Prostate gland (tissue), 2 donors: ENCODE results near the gene AARS2. TPM values are rescaled to one million over a fixed set of nuclear protein-coding genes. Genes with fewer than 3 reads are reported as not detected.

Experiments
- DNase-seq: peaks from one replicate; pipeline ENCODE4 v3.0.0-alpha.2; 2019; ENCODE audit warnings: low spot score
- H3K27ac ChIP-seq, 2 donors: fragments of 200-600 bp; sonication (generic); 2 replicates each; pipeline ENCODE4 v1.5.1; 2017 to 2019
- H3K27me3 ChIP-seq: fragments of 200-600 bp; sonication (generic); replicated peaks from 2 replicates; pipeline ENCODE4 v1.5.1; 2019; ENCODE audit not compliant: insufficient read depth
- H3K36me3 ChIP-seq, 2 donors: fragments of 200-600 bp; sonication (generic); 1 replicate in 1 of 2; 2 replicates in 1 of 2; pipeline versions ENCODE4 v1.5.1 to v1.8.1; 2017 to 2019
- H3K4me1 ChIP-seq: fragments of 200-600 bp; sonication (generic); replicated peaks from 2 replicates; pipeline ENCODE4 v1.5.1; 2019
- H3K4me3 ChIP-seq, 2 donors: fragments of 200-600 bp; sonication (generic); 2 replicates each; pipeline ENCODE4 v1.5.1; 2017 to 2019
- H3K9me3 ChIP-seq: fragments of 200-600 bp; sonication (generic); 2 replicates; pipeline ENCODE4 v1.5.1; 2017
- POLR2A ChIP-seq: fragments of 450-650 bp; IDR thresholded peaks from one replicate; pipeline ENCODE4 v1.6.1; 2016; ENCODE audit warnings: antibody characterized with exemption, mild to moderate bottlenecking
- POLR2AphosphoS5 ChIP-seq: sonication (generic); formaldehyde crosslinking; IDR thresholded peaks from one replicate; pipeline ENCODE4 v1.6.1; 2017; ENCODE audit warnings: antibody characterized with exemption
- WGBS: methylation state at CpG from one replicate; pipeline ENCODE4 v1.1.5; 2018; 5-methylcytosine and 5-hydroxymethylcytosine counted together
- intact Hi-C: fragments of 100-400 bp; cut with DNase I; formaldehyde crosslinking; loops from one replicate; pipeline ENCODE4 v1.14.2; 2022
- total RNA-seq, 2 donors: library from RNA; depleted of rRNA; stranded (reverse); fragments of >200 nt; gene quantifications; one replicate each; pipeline ENCODE4 v1.1.0, GENCODE V29; 2016
- TF ChIP-seq, protein P1 (sequence below), 4 experiments: fragments of 200-600 bp in 2 of 4; fragments of 450-650 bp in 2 of 4; sonication (generic) in 2 of 4; IDR thresholded peaks; 1 replicate in 3 of 4; 2 replicates in 1 of 4; pipeline ENCODE4 v1.5.1; 2016 to 2019; ENCODE audit warnings: antibody characterized with exemption in 4 of 4, mild to moderate bottlenecking in 2 of 4, moderate library complexity in 2 of 4

Gene AARS2
- total RNA-seq, 2 donors from 2014 or later: 17.4 to 19.4 TPM

DNA sequence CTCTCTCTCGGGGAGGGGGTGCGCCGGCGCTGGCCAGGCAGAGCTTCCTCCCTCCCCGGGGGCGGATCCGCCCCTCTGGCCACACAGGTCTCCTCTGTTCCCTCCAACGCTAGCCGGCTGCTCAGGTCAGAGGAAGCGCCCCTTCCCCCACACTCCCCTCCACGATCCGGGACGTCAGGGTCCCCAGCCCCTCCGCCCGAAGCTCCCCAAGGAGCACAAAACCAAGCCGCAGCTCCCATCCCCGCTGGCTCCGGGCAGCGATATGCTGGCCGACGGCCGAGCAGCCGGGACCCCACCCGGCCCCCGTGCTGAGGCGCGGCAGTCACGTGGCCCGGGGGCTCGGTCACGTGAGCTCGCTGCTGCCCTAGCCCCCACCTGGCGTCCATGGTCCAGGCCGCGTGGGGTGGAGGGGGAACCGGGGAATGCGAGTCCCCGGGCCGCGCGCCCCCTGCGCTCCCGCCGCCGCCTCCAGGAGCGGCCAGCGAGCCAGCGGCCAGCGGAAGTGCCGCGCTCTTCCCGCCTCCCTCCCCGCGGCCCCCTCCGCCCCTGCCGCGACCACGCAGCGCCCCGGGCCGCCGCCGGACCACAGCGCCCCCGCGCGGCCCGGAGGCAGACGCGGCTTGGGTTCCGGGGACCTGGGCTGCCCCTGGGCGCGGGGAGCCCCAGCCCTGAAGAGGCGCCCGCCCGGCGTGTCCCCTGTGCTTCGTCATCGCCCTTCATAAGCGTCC, 56.0 kb downstream of the AARS2 start, which contains the start of gene SLC35B2:
SLC35B2 (minus strand) TSS at position 504 of the 728 bp plus-strand sequence; CDS start at position 386, 118 bp downstream.
- H3K27me3 ChIP-seq: no peaks in the 10 kb centered on the region
- peaks cover 8 to 20% of the 10 kb centered on the region in 2 donors for H3K36me3 ChIP-seq
- WGBS: under 1% methylated on average over 42 of the region's 80 CpGs

DNA sequence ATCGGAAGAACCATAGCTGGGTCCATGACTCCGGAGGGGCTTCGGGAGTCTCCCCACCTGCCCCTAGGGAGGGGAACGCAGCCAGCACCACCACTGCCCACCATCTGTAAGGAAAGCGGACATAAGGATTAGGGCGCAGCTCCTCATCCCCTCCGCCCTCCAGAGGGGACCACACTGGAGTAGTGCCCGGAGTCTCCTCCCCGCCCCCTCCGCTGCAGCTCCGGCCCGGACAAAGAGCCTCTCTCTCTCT, 56.4 kb downstream of the AARS2 start:
- WGBS: 1% methylated on average over 12 of the region's 12 CpGs
- Histone ChIP-seq H3K4me3 (peak overlapping the region; percentile 85 to 92), H3K4me1 (peaks cover 7% of the 10 kb centered on the region), H3K27me3 (no peaks in the 10 kb centered on the region), H3K36me3 (peaks cover 12 to 20% of the 10 kb centered on the region in 2 donors), H3K27ac (peak overlapping the region; percentile 92 to 94), H3K9me3 (no peaks in the 10 kb centered on the region)
- no peak for DNase-seq
- intact Hi-C loops: no loop called here
- TF ChIP-seq POLR2A (no peak), POLR2AphosphoS5 (no peak)
- TF ChIP-seq, protein P1, sequence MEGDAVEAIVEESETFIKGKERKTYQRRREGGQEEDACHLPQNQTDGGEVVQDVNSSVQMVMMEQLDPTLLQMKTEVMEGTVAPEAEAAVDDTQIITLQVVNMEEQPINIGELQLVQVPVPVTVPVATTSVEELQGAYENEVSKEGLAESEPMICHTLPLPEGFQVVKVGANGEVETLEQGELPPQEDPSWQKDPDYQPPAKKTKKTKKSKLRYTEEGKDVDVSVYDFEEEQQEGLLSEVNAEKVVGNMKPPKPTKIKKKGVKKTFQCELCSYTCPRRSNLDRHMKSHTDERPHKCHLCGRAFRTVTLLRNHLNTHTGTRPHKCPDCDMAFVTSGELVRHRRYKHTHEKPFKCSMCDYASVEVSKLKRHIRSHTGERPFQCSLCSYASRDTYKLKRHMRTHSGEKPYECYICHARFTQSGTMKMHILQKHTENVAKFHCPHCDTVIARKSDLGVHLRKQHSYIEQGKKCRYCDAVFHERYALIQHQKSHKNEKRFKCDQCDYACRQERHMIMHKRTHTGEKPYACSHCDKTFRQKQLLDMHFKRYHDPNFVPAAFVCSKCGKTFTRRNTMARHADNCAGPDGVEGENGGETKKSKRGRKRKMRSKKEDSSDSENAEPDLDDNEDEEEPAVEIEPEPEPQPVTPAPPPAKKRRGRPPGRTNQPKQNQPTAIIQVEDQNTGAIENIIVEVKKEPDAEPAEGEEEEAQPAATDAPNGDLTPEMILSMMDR (IDR thresholded peaks at IDR 0.05): no peak

More for the DNA sequence above, 56.0 kb downstream of the AARS2 start, which contains the start of gene SLC35B2:
- no peaks in the 10 kb centered on the region for H3K9me3 ChIP-seq
- intact Hi-C loops: no loop called here
- peaks cover 5% of the 10 kb centered on the region for H3K4me1 ChIP-seq
- H3K4me3 ChIP-seq: peak within 1 kb of the TSS; percentile 85 to 92
- peak; percentile 43 for DNase-seq
- peak within 1 kb of the TSS; percentile 92 to 94 for H3K27ac ChIP-seq
- TF ChIP-seq, protein P1 (IDR thresholded peaks at IDR 0.05): peak; percentile 65 to 87 (median 82)
- TF ChIP-seq POLR2A (peak; percentile 60), POLR2AphosphoS5 (peak; percentile 10)

DNA sequence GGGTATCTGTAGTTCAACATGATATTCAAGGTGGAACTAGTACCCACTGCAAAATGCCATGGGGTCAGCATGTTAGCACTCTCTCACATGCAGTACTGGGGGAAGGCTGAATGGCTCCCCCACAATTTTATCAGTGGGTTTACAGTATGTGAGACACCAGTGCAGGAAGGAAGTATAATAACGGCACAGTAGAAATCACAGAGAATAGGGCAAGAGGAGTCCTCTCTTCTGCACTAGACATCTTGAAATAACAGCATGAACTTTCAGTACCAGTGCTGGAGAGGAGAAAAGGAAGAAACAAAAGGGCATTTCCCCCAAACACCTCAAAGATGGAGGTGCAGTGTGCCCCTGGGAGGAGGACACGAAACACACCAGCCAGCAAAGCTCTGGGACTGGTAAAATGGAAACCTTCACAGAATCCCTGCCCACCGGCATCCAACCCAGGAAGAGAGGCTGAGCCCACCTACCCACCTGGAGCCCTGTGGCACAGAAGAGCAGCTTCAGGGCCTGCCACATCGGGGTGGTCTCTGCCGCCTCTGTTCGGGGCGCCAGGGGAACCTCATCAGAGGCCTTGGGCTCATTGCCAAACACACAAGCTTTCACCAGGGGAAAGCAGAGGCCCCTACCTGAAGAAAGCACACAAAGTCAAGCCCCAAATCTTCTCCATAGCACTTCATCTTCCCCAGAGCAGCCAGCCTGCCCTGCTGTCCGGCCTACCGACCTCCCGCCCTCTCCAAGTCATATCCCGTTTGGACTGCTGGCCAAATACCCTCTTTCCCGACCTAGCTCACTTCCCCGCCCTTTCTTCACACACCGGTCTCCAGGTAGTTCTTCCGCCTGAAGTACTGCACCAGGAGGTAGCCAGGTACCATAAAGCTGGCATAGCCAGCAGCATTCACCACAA, 57.0 kb downstream of the AARS2 start:
- Histone ChIP-seq H3K36me3 (peaks cover 15 to 20% of the 10 kb centered on the region in 2 donors), H3K4me3 (peak overlapping the region; percentile 85 to 92), H3K27me3 (no peaks in the 10 kb centered on the region), H3K9me3 (no peaks in the 10 kb centered on the region), H3K27ac (peak overlapping the region; percentile 92 to 94), H3K4me1 (peaks cover 7% of the 10 kb centered on the region)
- no peak for DNase-seq
- intact Hi-C loops: no loop called here
- 22% methylated on average over 15 of the region's 15 CpGs for WGBS
- TF ChIP-seq POLR2AphosphoS5 (no peak), POLR2A (no peak)
- TF ChIP-seq, protein P1 (IDR thresholded peaks at IDR 0.05): peak in 1 of 4 experiments; percentile 4

DNA sequence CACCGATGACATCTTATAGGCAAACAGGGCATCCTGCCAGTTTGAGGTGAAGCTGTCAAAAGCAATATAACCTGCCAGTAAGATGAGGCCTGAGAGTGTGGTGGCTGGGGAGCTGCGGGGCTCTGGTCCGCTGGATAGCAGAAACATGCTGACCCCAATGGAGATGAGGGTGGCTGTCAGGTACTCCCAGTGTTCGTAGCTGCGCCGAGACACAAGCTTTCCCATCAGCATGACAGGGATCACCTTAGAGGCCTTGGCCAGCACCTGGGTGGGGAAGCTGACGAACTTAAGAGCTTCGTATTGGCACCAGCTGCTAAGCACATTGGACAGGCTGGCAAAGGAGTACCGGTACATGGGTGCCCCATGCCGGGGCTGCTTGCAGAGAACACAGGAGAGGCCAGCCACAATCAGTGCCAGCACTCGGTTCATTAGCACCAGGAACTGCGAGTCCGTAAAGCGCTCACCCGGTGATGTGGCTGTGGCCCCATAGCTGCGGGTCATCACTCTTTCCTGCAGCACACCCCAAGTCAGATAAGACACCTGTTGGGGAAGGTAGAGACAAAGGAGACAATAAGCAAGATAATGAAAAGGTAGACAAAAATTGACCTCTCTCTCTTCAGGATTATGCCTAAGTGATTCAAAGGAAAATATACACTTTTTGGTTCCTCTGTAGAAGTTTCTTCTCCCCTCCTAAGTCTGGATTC, 57.9 kb downstream of the AARS2 start:
- TF ChIP-seq POLR2A (no peak), POLR2AphosphoS5 (no peak)
- H3K36me3 ChIP-seq: peaks cover 21 to 26% of the 10 kb centered on the region in 2 donors
- H3K4me1 ChIP-seq: peaks cover 7% of the 10 kb centered on the region
- intact Hi-C loops: no loop called here
- H3K9me3 ChIP-seq: no peaks in the 10 kb centered on the region
- H3K27ac ChIP-seq: peak overlapping the region in 1 of 2 donors; percentile 92
- no peak overlapping the region for H3K4me3 ChIP-seq
- no peaks in the 10 kb centered on the region for H3K27me3 ChIP-seq
- WGBS: 65% methylated on average over 16 of the region's 16 CpGs
- no peak for DNase-seq
